SIG-M5 (cell line): ENCODE measurements around the gene CDH13.

ENCODE experiments used
- DNase-seq: peaks from one replicate; lab custom pipeline; 2025; lab: John Stamatoyannopoulos, UW

CDH13 gene

GRCh38 chr16:82954224-82954929 lies 327.6 kb downstream of the CDH13 start:
- DNase-seq = no peak

- no peak for DNase-seq
Measured at GRCh38 chr16:82955741-82956348, 329.1 kb downstream of the CDH13 start.

- DNase-seq = no peak
Measured at GRCh38 chr16:82957212-82957611, 330.4 kb downstream of the CDH13 start.

GRCh38 chr16:82960918-82961317 lies 334.1 kb downstream of the CDH13 start:
- DNase-seq = no peak

GRCh38 chr16:82963653-82964052 lies 336.9 kb downstream of the CDH13 start:
- DNase-seq = no peak

- no peak for DNase-seq
Measured at GRCh38 chr16:82965808-82966207, 339.0 kb downstream of the CDH13 start.

GRCh38 chr16:82967424-82967823 lies 340.7 kb downstream of the CDH13 start:
- no peak for DNase-seq

GRCh38 chr16:82971126-82971525 lies 344.4 kb downstream of the CDH13 start:
- no peak for DNase-seq

GRCh38 chr16:82972331-82972919 lies 345.7 kb downstream of the CDH13 start:
- DNase-seq = no peak

GRCh38 chr16:82979406-82980111 lies 352.8 kb downstream of the CDH13 start:
- no peak for DNase-seq

GRCh38 chr16:82980810-82981209 lies 354.0 kb downstream of the CDH13 start:
- no peak for DNase-seq

- no peak for DNase-seq
Measured at GRCh38 chr16:82987767-82988166, 361.0 kb downstream of the CDH13 start.

GRCh38 chr16:82990155-82990554 lies 363.4 kb downstream of the CDH13 start:
- DNase-seq = no peak

- DNase-seq = no peak
Measured at GRCh38 chr16:82991410-82991809, 364.6 kb downstream of the CDH13 start.

- DNase-seq = no peak
Measured at GRCh38 chr16:82991966-82992675, 365.4 kb downstream of the CDH13 start.

- no peak for DNase-seq
Measured at GRCh38 chr16:82992786-82993185, 366.0 kb downstream of the CDH13 start.

GRCh38 chr16:82993415-82993814 lies 366.6 kb downstream of the CDH13 start:
- DNase-seq = no peak

- DNase-seq = no peak
Measured at GRCh38 chr16:82993926-82994325, 367.2 kb downstream of the CDH13 start.

- DNase-seq = no peak
Measured at GRCh38 chr16:82995286-82995923, 368.6 kb downstream of the CDH13 start.

GRCh38 chr16:82995924-82996441 lies 369.2 kb downstream of the CDH13 start:
- DNase-seq = no peak

GRCh38 chr16:82996814-82997213 lies 370.0 kb downstream of the CDH13 start:
- no peak for DNase-seq
